ENCODE data around the gene BMPR1A.
A peak's percentile ranks its signal among the peaks of the same experiment; 100 is the strongest.

BMPR1A gene

DNA sequence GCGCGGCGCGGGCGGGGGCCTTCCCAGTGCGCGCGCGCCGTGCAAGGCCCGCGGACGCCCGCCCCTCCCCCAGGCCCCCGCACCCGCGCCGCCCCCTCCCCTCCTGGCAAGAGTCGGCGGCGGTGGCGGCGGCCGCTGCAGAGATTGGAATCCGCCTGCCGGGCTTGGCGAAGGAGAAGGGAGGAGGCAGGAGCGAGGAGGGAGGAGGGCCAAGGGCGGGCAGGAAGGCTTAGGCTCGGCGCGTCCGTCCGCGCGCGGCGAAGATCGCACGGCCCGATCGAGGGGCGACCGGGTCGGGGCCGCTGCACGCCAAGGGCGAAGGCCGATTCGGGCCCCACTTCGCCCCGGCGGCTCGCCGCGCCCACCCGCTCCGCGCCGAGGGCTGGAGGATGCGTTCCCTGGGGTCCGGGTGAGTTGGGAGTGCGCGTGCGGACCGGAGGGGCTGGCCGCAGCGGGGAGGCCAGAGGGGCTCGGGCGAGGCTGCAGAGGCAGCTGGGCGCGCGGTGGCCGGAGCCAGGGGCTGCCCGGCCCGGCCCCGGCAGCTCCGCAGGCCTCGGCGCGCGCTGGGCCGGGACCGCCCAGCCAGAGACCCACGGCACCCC lies at the start of gene BMPR1A:
Gene BMPR1A, plus strand, starts transcription at position 109 of the 602 bp plus-strand sequence. CDS start 119,400 bp downstream, outside the sequence.
- H3K4me3 ChIP-seq (ENCODE audit: low read depth, low read length), result peak within 1 kb of the TSS; percentile 92
- H3K27ac ChIP-seq (ENCODE audit: low read depth, low read length), result peak within 1 kb of the TSS; percentile 97
- peak within 1 kb of the TSS; percentile 94 for H3K9ac ChIP-seq (ENCODE audit: low read length)
- H3K9me3 ChIP-seq (ENCODE audit: control insufficient read depth, insufficient read depth, low read depth, low read length), result no peaks in the 10 kb centered on the region
- H3K36me3 ChIP-seq (ENCODE audit: control insufficient read depth, insufficient read depth, low read length), result peaks cover 5% of the 10 kb centered on the region; the same call in 1 of the 2 replicates
- no peaks in the 10 kb centered on the region for H3K27me3 ChIP-seq (ENCODE audit: control insufficient read depth, insufficient read depth, low read length)
- peaks cover 44% of the 10 kb centered on the region for H3K4me1 ChIP-seq (ENCODE audit: control insufficient read depth, insufficient read depth, low read length)

DNA sequence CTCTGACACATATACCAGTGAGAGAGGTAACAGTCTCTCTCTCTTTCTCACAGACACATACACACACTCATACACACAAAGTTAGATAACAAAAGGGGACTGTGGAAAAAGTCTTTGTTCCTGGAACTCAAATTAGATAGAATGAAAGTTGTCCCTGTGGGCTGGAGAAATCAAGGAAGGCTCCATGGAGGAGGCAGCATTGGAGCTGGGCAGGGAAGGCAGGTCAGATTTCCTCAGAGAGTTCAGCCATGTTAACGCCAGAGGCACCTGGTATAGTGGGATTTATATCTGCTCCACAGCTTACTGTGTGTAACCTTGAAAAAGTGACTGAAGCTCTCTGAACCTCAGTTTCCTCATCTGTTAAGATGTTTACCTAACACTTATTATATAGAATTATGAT lies 49.4 kb upstream of the BMPR1A start:
- Histone ChIP-seq H3K9ac (ENCODE audit: low read length) (no peak overlapping the region), H3K4me3 (ENCODE audit: low read depth, low read length) (no peak overlapping the region), H3K27ac (ENCODE audit: low read depth, low read length) (no peak overlapping the region), H3K36me3 (ENCODE audit: control insufficient read depth, insufficient read depth, low read length) (no peaks in the 10 kb centered on the region), H3K27me3 (ENCODE audit: control insufficient read depth, insufficient read depth, low read length) (no peaks in the 10 kb centered on the region), H3K9me3 (ENCODE audit: control insufficient read depth, insufficient read depth, low read depth, low read length) (no peaks in the 10 kb centered on the region), H3K4me1 (ENCODE audit: control insufficient read depth, insufficient read depth, low read length) (peaks cover 34% of the 10 kb centered on the region)

DNA sequence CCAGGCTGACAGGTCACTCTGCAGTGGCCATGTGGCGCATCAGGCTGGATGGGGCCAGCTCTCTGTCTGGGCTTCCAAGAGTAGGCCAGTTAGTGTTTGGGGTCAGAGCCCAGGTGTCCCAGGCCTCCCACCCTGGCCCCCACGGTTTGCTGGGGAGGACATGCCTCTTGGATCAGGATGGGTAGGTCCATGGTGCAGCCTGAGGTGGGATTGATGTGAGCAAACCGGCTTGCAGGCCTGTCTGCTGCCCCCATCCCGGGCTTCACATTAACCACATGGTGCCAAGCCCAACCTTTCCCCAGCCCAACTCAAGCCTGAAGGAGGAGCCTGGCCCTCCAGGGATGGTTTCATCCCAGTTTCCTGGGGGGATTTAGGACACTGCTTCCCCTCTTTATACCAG lies 48.9 kb upstream of the BMPR1A start:
- peaks cover 39% of the 10 kb centered on the region for H3K4me1 ChIP-seq (ENCODE audit: control insufficient read depth, insufficient read depth, low read length)
- no peak overlapping the region for H3K9ac ChIP-seq (ENCODE audit: low read length)
- no peaks in the 10 kb centered on the region for H3K27me3 ChIP-seq (ENCODE audit: control insufficient read depth, insufficient read depth, low read length)
- no peak overlapping the region for H3K4me3 ChIP-seq (ENCODE audit: low read depth, low read length)
- H3K9me3 ChIP-seq (ENCODE audit: control insufficient read depth, insufficient read depth, low read depth, low read length), result no peaks in the 10 kb centered on the region
- H3K36me3 ChIP-seq (ENCODE audit: control insufficient read depth, insufficient read depth, low read length), result no peaks in the 10 kb centered on the region
- no peak overlapping the region for H3K27ac ChIP-seq (ENCODE audit: low read depth, low read length)

DNA sequence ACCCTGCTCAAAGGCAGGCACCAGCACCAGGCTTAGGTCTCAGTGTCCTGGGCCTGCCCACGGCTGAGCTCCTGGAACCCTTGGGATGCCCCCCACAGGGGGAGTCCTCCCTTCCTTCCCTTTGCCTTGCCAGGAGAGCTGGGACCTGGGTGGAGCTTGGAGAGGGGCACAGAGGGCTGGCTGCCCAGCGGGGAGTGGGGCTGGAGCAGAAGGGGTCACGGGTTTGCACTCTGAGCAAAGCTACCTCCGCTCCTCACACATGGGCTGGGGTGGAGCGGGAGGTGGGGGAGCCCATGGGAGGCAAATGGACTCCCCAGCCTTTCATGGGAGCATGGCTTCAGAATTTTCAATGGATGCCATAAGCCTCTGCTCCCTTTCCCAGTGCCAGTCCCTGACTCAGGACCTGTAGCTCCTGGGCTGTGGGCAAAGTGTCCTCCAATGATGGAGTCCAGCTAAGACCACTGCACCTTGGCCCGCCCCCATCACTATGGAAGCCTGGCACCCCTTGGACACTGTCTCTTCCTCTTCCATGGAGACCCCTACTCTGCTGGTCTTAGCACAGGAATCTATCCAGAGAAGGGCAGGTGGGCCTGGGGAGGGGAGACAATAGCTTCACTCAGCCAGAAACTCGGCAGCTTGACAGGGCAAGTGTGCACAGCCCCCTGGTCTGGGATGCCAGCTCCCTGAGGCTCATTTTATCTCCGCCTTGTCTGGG lies 48.2 kb upstream of the BMPR1A start:
- Histone ChIP-seq H3K4me3 (ENCODE audit: low read depth, low read length) (no peak overlapping the region), H3K9ac (ENCODE audit: low read length) (no peak overlapping the region), H3K4me1 (ENCODE audit: control insufficient read depth, insufficient read depth, low read length) (peaks cover 40% of the 10 kb centered on the region), H3K27me3 (ENCODE audit: control insufficient read depth, insufficient read depth, low read length) (no peaks in the 10 kb centered on the region), H3K9me3 (ENCODE audit: control insufficient read depth, insufficient read depth, low read depth, low read length) (no peaks in the 10 kb centered on the region), H3K27ac (ENCODE audit: low read depth, low read length) (no peak overlapping the region), H3K36me3 (ENCODE audit: control insufficient read depth, insufficient read depth, low read length) (no peaks in the 10 kb centered on the region)

DNA sequence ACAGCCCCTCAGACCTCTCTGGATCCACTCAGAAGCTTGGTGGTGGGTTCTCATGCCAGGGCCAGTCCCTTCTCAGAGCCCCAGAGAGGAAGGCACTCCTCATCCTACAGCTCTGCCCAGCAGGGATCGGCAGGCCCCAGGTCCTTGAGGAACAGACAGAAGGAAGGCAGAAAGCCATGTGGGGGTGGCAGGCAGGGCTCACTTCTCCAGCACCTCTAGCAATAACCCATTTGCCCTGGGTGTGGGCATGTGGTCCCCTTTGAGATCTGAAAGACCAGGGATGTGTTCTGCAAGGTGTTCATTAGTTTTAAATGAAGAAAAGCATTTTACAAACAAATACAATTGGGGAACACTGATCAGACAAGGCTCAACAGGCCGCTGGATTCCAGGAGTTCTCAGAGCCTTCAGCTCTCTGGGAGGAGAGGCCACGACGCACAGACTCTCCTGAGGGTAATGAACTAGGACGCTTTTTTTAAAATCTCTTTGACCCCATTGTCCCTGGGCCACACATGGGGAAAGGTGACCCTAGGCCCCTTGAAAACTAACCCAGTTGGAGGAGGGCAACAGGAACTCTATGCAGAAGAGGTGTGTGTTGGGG lies 47.5 kb upstream of the BMPR1A start:
- H3K9me3 ChIP-seq (ENCODE audit: control insufficient read depth, insufficient read depth, low read depth, low read length), result no peaks in the 10 kb centered on the region
- H3K9ac ChIP-seq (ENCODE audit: low read length), result no peak overlapping the region
- H3K4me3 ChIP-seq (ENCODE audit: low read depth, low read length), result no peak overlapping the region
- no peak overlapping the region for H3K27ac ChIP-seq (ENCODE audit: low read depth, low read length)
- no peaks in the 10 kb centered on the region for H3K27me3 ChIP-seq (ENCODE audit: control insufficient read depth, insufficient read depth, low read length)
- no peaks in the 10 kb centered on the region for H3K36me3 ChIP-seq (ENCODE audit: control insufficient read depth, insufficient read depth, low read length)
- peaks cover 47% of the 10 kb centered on the region for H3K4me1 ChIP-seq (ENCODE audit: control insufficient read depth, insufficient read depth, low read length)

DNA sequence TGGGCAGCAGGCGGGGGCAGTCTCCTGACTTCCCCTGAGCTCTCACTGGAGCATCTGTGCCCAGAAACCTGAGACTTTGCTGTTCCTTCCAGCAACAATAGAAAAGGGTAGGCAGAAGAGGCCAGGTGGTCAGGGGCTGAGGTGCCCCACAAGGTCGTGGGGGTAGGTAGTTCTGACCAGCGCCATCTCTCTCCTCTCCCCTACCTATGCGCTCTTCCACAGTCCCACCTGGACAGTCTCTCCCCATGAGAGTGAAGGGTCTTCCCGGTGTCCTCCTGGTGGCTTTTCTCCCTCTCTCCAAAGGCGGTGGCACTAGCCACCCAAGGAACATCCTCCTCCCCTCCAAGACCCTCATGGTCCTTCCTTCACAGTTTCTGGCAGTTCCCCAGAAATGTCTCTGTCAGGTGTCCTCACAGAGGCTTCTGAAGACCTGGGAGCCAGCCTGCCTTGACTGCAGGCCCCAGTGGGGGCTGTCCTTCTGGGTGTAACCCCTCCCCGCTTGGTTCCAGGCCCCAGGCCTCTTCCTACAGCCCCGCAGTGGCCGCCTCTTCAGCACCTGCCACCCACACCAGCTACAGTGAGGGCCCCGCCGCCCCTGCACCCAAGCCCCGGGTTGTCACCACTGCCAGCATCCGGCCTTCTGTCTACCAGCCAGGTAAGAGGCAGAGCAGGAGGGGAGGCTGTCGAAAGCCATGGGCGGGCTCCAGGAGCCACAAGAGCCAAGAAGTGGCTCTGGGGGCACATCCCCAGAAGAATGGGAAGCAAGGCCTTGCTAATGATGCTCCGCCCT lies 46.8 kb upstream of the BMPR1A start:
- Histone ChIP-seq H3K4me3 (ENCODE audit: low read depth, low read length) (no peak overlapping the region), H3K4me1 (ENCODE audit: control insufficient read depth, insufficient read depth, low read length) (peaks cover 48% of the 10 kb centered on the region), H3K9me3 (ENCODE audit: control insufficient read depth, insufficient read depth, low read depth, low read length) (no peaks in the 10 kb centered on the region), H3K27me3 (ENCODE audit: control insufficient read depth, insufficient read depth, low read length) (no peaks in the 10 kb centered on the region), H3K27ac (ENCODE audit: low read depth, low read length) (no peak overlapping the region), H3K9ac (ENCODE audit: low read length) (no peak overlapping the region), H3K36me3 (ENCODE audit: control insufficient read depth, insufficient read depth, low read length) (no peaks in the 10 kb centered on the region)

DNA sequence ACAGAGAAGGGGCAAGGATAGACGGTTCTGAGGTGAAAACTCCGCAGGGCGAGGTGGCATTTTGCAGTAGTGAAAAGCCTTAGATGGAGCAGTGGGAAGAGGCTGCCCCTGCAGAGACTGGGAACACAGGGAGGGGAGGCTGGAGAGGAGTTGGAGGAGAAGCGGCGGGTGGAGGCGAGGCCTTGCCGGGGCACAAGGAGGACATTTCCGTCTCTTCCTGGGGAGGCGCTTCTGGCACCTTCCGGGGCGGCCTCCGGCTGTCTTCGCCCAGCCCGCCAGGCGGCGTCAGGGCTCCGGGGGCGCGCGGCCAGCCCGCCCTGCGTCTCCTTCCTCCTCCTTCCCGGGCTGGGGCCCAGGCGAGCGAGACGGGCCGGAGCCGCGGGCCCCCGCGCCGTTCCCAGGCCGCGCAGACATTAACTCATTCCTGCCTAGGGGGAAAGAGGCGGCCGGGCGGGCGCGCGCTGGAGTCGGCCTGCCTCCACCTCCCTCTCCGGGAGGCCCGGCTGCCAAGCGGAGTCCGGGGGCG lies 45.4 kb upstream of the BMPR1A start:
- H3K27ac ChIP-seq (ENCODE audit: low read depth, low read length), result peak overlapping the region; percentile 60; the same call in 1 of the 2 replicates
- peak overlapping the region; percentile 71 for H3K4me3 ChIP-seq (ENCODE audit: low read depth, low read length)
- peaks cover 53% of the 10 kb centered on the region for H3K4me1 ChIP-seq (ENCODE audit: control insufficient read depth, insufficient read depth, low read length)
- H3K9ac ChIP-seq (ENCODE audit: low read length), result peak overlapping the region; percentile 64
- no peaks in the 10 kb centered on the region for H3K36me3 ChIP-seq (ENCODE audit: control insufficient read depth, insufficient read depth, low read length)
- no peaks in the 10 kb centered on the region for H3K27me3 ChIP-seq (ENCODE audit: control insufficient read depth, insufficient read depth, low read length)
- no peaks in the 10 kb centered on the region for H3K9me3 ChIP-seq (ENCODE audit: control insufficient read depth, insufficient read depth, low read depth, low read length)

DNA sequence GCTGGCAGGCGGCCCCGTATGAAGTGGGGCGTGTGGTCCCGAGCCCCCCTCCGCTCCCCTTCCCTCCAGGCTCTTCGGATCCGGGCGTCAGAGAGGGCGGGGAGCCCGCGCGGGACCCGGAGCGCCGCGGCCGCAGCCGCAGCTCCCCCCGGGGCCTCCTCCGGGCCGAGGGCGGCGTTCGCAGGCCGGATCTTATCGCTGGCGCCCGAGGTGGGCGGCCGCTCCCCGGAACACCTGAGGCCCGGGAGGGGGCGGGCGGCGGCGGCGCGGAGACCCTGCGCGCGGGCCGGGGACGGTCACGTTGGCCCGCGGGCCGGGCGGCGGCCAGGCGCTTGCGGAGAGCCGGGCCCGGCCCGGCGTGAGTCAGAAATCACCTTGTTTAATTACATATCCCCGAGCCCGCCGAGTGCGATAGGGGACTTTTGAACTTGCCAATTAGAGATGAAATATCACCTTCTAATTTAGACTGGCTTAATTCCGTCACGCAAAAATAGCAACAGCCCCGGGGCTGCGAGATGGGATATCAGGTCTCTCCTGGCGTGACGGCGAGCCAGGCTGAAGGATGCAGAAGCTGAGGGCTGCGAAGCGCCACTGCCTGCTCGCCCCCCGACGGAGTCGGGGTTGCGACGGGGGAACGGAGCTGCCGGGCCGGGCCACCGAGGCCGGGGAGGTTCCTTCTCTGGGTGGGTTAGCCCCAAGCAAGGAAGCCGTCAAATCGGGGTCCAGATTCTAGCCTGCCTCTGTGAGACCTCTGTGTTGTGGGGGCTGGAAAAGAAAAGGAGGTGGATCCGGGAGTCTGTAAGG lies 44.7 kb upstream of the BMPR1A start:
- H3K4me3 ChIP-seq (ENCODE audit: low read depth, low read length), result peak overlapping the region; percentile 71
- H3K9me3 ChIP-seq (ENCODE audit: control insufficient read depth, insufficient read depth, low read depth, low read length), result no peaks in the 10 kb centered on the region
- H3K9ac ChIP-seq (ENCODE audit: low read length), result peak overlapping the region; percentile 64
- no peaks in the 10 kb centered on the region for H3K36me3 ChIP-seq (ENCODE audit: control insufficient read depth, insufficient read depth, low read length)
- peak overlapping the region; percentile 64; the same call in 1 of the 2 replicates for H3K27ac ChIP-seq (ENCODE audit: low read depth, low read length)
- H3K4me1 ChIP-seq (ENCODE audit: control insufficient read depth, insufficient read depth, low read length), result peaks cover 48% of the 10 kb centered on the region
- H3K27me3 ChIP-seq (ENCODE audit: control insufficient read depth, insufficient read depth, low read length), result no peaks in the 10 kb centered on the region

DNA sequence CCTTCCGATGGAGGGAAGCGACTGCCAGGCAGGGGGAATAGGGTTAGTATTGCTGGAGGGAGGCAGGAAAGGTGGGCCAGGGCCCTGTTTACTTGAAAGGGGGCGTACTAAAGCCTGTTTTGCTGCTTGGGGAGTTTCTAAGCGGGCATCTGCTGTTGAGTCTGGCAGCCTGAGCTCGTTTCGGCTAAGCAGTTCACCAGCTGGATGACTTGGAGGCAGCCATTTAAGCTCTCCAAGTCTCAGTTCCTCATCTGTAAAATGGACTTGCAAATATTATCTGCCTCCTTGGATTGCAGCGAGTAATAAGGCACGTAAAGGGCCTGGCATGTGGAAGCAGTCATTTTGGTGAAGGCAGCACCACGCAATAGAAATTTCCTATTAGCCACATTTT lies 44.1 kb upstream of the BMPR1A start:
- Histone ChIP-seq H3K27ac (ENCODE audit: low read depth, low read length) (peak overlapping the region; percentile 64; the same call in 1 of the 2 replicates), H3K36me3 (ENCODE audit: control insufficient read depth, insufficient read depth, low read length) (no peaks in the 10 kb centered on the region), H3K9ac (ENCODE audit: low read length) (peak overlapping the region; percentile 64)

DNA sequence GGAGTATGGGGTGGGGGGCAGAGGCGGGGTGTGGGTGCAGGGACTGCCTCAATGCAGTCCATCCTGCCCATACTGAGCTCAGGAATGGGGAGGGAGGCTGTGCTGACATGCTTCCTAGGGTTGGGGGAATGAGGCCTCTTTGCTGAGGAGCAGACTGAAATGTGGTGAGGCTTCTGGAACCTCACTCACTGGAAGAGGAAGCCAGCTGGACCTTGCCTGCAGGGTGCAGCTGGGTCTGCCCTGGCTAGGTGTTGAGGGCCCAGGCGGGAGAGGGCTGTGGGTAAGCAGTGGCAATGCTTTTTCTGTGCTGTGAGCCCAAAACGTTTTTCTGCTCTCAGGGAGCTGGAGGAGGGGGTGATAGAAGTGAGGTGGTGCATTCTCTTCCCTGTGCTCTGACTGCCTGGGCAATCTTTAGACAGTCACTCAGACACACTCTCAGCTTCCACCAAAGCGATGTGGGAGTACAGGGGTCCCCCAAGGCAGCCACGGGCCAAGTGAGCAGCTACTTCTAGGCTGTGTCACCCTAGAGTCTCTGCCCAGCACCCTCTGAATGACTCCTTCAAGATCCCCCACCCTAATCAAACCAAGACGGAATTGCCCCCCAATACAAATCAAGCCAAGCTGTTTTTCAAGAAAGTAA lies 41.1 kb upstream of the BMPR1A start:
- Histone ChIP-seq H3K27me3 (ENCODE audit: control insufficient read depth, insufficient read depth, low read length) (no peaks in the 10 kb centered on the region), H3K27ac (ENCODE audit: low read depth, low read length) (no peak overlapping the region), H3K36me3 (ENCODE audit: control insufficient read depth, insufficient read depth, low read length) (no peaks in the 10 kb centered on the region), H3K4me1 (ENCODE audit: control insufficient read depth, insufficient read depth, low read length) (peaks cover 35% of the 10 kb centered on the region), H3K9me3 (ENCODE audit: control insufficient read depth, insufficient read depth, low read depth, low read length) (no peaks in the 10 kb centered on the region), H3K9ac (ENCODE audit: low read length) (no peak overlapping the region), H3K4me3 (ENCODE audit: low read depth, low read length) (no peak overlapping the region)

More for the DNA sequence above, 44.1 kb upstream of the BMPR1A start:
- Histone ChIP-seq H3K4me3 (ENCODE audit: low read depth, low read length) (peak overlapping the region; percentile 71), H3K9me3 (ENCODE audit: control insufficient read depth, insufficient read depth, low read depth, low read length) (no peaks in the 10 kb centered on the region), H3K4me1 (ENCODE audit: control insufficient read depth, insufficient read depth, low read length) (peaks cover 48% of the 10 kb centered on the region), H3K27me3 (ENCODE audit: control insufficient read depth, insufficient read depth, low read length) (no peaks in the 10 kb centered on the region)
